22Rv1 (cell line): ENCODE measurements around the gene PCNX1.

Experiments used
- H3K27ac ChIP-seq: fragments of 450-650 bp; 2 replicates; pipeline ENCODE4 v1.5.1; 2017
- ZFX ChIP-seq: fragments of 450-650 bp; IDR thresholded peaks from 2 replicates; pipeline ENCODE4 v1.6.1; 2017; ENCODE audit warnings: antibody characterized with exemption, borderline replicate concordance
- TF ChIP-seq, protein P1 (sequence below): fragments of 450-650 bp; IDR thresholded peaks from 2 replicates; pipeline ENCODE4 v1.5.1; 2017; ENCODE audit warnings: mild to moderate bottlenecking

Gene PCNX1

DNA sequence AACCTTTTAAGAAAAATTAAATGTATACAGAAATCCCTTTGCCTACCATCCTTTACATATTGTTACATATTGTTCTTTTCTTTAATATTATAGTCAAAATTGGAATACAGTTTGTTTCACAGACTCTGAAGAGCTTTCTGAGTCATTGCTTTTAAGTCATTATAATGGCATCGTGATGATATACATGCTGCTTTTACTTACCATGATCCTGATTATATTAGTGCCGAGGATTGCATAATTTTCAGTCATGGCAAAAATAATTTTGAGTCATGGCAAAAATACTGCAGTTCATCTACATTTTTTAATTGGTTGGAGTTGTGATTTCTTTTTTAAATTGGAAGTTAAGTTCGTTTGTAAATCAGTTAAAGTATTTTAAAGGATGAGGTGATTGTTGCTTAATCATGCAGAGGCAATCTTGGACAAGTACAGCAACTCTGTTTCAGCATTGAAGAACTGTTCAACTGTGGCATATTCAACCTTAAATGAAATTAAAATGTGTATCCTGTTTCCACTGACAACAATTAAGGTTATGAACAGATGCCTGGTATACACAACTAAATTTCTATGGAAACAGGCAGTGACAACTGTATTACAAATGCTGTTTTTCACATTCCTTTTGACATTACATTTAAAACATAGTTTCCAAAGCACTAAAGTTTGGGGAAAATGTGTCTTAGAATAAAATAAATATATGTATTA is 142.3 kb downstream of the PCNX1 start:
- no peak overlapping the region for H3K27ac ChIP-seq
- TF ChIP-seq, protein P1, sequence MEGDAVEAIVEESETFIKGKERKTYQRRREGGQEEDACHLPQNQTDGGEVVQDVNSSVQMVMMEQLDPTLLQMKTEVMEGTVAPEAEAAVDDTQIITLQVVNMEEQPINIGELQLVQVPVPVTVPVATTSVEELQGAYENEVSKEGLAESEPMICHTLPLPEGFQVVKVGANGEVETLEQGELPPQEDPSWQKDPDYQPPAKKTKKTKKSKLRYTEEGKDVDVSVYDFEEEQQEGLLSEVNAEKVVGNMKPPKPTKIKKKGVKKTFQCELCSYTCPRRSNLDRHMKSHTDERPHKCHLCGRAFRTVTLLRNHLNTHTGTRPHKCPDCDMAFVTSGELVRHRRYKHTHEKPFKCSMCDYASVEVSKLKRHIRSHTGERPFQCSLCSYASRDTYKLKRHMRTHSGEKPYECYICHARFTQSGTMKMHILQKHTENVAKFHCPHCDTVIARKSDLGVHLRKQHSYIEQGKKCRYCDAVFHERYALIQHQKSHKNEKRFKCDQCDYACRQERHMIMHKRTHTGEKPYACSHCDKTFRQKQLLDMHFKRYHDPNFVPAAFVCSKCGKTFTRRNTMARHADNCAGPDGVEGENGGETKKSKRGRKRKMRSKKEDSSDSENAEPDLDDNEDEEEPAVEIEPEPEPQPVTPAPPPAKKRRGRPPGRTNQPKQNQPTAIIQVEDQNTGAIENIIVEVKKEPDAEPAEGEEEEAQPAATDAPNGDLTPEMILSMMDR = no peak
- TF ChIP-seq ZFX = no peak

GRCh38 chr14:71050227-71050823 is 143.1 kb downstream of the PCNX1 start:
- H3K27ac ChIP-seq = no peak overlapping the region
- no peak for TF ChIP-seq ZFX
- TF ChIP-seq, protein P1 = peak; percentile 61

GRCh38 chr14:71054706-71055105 is 147.4 kb downstream of the PCNX1 start:
- TF ChIP-seq, protein P1 = no peak
- no peak for TF ChIP-seq ZFX
- no peak overlapping the region for H3K27ac ChIP-seq

DNA sequence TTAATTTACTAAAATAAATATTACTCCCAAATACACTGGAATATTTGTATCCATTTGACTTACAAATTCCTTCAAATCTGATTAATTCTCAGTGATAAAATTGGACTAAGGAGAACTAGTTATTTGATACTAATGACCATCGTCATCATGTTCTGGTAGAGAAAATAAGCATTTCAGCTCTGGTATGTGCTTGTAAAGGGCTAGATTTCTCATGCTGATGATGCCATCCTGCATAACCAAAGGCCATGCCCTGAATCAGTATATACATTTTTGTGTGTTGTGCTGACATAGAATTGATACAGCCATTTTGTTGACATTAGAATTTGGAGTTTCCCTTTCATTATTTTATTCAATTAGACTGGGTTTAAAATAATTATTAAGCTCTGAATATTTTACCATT is 148.9 kb downstream of the PCNX1 start:
- H3K27ac ChIP-seq = no peak overlapping the region
- TF ChIP-seq ZFX = no peak
- TF ChIP-seq, protein P1 = no peak

DNA sequence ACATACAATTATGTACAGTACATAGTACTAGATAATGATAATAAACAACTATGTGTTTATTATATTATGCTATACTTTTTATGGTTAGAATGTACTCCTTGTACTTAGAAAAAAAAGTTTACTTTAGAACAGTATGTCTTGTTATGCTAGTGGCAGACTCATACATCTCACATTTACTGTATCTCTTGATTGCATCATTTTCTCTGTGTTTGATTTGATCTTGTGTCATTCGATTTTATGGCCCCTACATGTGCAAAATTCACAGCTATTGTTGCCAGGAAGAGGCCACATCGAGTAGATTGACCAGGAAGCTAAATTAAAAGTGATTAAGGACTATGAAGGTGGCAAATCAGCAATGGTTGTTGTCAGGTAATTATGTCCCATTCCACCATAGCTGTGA is 153.0 kb downstream of the PCNX1 start:
- TF ChIP-seq, protein P1 = no peak
- TF ChIP-seq ZFX = no peak
- H3K27ac ChIP-seq = peak overlapping the region; percentile 24; the same call in 1 of the 2 replicates

- 0 out of 2 replicates have a peak overlapping the region, but pooled peaks have one; percentile 24 for H3K27ac ChIP-seq
- TF ChIP-seq, protein P1 = no peak
- TF ChIP-seq ZFX = no peak
These were observed 153.7 kb downstream of the PCNX1 start for GRCh38 chr14:71060825-71061455.

GRCh38 chr14:71061458-71061857 is 154.2 kb downstream of the PCNX1 start:
- H3K27ac ChIP-seq = no peak overlapping the region
- TF ChIP-seq ZFX = no peak
- TF ChIP-seq, protein P1 = no peak
